H1 (cell line): ENCODE measurements around the gene ETNK1. TPM values are rescaled to one million over a fixed set of nuclear protein-coding genes. Genes with fewer than 3 reads are reported as not detected.

ENCODE experiments used
- CTCF ChIA-PET: fragments of 300-600 bp; sonication (Branson Sonifier 250); formaldehyde crosslinking; loops from one replicate; lab custom pipeline; 2021; ENCODE audit not compliant: partially characterized antibody; lab: Charles Lee
- POLR2A ChIA-PET: fragments of 300-600 bp; sonication (Branson Sonifier 250); formaldehyde crosslinking; loops from one replicate; lab custom pipeline; 2021; ENCODE audit warnings: inconsistent platforms; ENCODE audit not compliant: partially characterized antibody; lab: Charles Lee
- DNase-seq, 2 experiments: peaks; one replicate each; pipeline versions ENCODE4 v3.0.0 to v3.0.0-alpha.2; 2010 to 2022; ENCODE audit warnings: low spot score in 2 of 2, low read depth in 1 of 2, mixed read lengths in 1 of 2
- FAIRE-seq: peaks from 2 replicates; lab custom pipeline; 2011; peaks lifted over from hg19 to GRCh38; lab: Jason Lieb, UNC
- H2AFZ ChIP-seq: 2 replicates; pipeline ENCODE4 v1.8.1; 2012; ENCODE audit warnings: low read length, inconsistent platforms
- H2AK5ac ChIP-seq: 2 replicates; pipeline ENCODE4 v1.6.1; 2013; ENCODE audit warnings: low read depth, low read length
- H2BK120ac ChIP-seq: replicated peaks from 2 replicates; pipeline ENCODE3; 2013; ENCODE audit warnings: low read depth, low read length, inconsistent platforms
- H2BK12ac ChIP-seq: 2 replicates; pipeline ENCODE4 v1.6.1; 2013; ENCODE audit warnings: low read depth, low read length
- H2BK15ac ChIP-seq: 2 replicates; pipeline ENCODE4 v1.6.1; 2013; ENCODE audit warnings: low read length
- H2BK20ac ChIP-seq: 2 replicates; pipeline ENCODE4 v1.6.1; 2013; ENCODE audit warnings: low read length
- H2BK5ac ChIP-seq: 2 replicates; pipeline ENCODE4 v1.6.1; 2013; ENCODE audit warnings: low read depth, low read length
- H3K14ac ChIP-seq: 2 replicates; pipeline ENCODE4 v1.6.1; 2013; ENCODE audit warnings: inconsistent platforms; ENCODE audit not compliant: insufficient read length
- H3K18ac ChIP-seq: 2 replicates; pipeline ENCODE4 v1.6.1; 2013; ENCODE audit warnings: low read length; ENCODE audit errors: extremely low read depth
- H3K23ac ChIP-seq: 2 replicates; pipeline ENCODE4 v1.6.1; 2013; ENCODE audit warnings: inconsistent platforms; ENCODE audit not compliant: insufficient read length
- H3K23me2 ChIP-seq: 2 replicates; pipeline ENCODE4 v1.6.1; 2013; ENCODE audit warnings: low read depth, low read length
- H3K27ac ChIP-seq: 2 replicates; pipeline ENCODE4 v1.6.1; 2011; ENCODE audit warnings: low read depth, low read length, inconsistent platforms
- H3K27me3 ChIP-seq, 4 experiments: replicated peaks in 1 of 4; 1 replicate in 1 of 4; 2 replicates in 3 of 4; pipeline versions ENCODE4 v1.6.1 to v1.8.1; 2011 to 2013; ENCODE audit warnings: low read length in 3 of 4, mild to moderate bottlenecking in 3 of 4, inconsistent platforms in 2 of 4, mixed read lengths in 2 of 4, moderate library complexity in 1 of 4; ENCODE audit not compliant: control insufficient read depth in 3 of 4, insufficient read depth in 3 of 4; ENCODE audit errors: extremely low read depth in 1 of 4
- H3K36me3 ChIP-seq, 4 experiments: 2 replicates each; pipeline versions ENCODE4 v1.6.1 to v1.8.1; 2011 to 2013; ENCODE audit warnings: mild to moderate bottlenecking in 4 of 4, low read length in 3 of 4, moderate library complexity in 2 of 4, control low read depth in 1 of 4, inconsistent platforms in 1 of 4; ENCODE audit not compliant: insufficient read depth in 4 of 4, control insufficient read depth in 2 of 4
- H3K4ac ChIP-seq: replicated peaks from 2 replicates; pipeline ENCODE3; 2013; ENCODE audit warnings: low read length, low read depth, mixed read lengths, inconsistent platforms; ENCODE audit not compliant: insufficient read length
- H3K4me1 ChIP-seq, 4 experiments: replicated peaks in 1 of 4; 1 replicate in 1 of 4; 2 replicates in 3 of 4; pipeline versions ENCODE4 v1.6.1 to v1.8.1; 2011 to 2013; ENCODE audit warnings: low read length in 3 of 4, inconsistent platforms in 2 of 4, mixed read lengths in 1 of 4; ENCODE audit not compliant: insufficient read depth in 4 of 4, control insufficient read depth in 3 of 4
- H3K4me2 ChIP-seq, 2 experiments: 2 replicates each; pipeline versions ENCODE4 v1.6.1 to v1.8.1; 2011 to 2013; ENCODE audit warnings: low read depth in 2 of 2, low read length in 2 of 2, control low read depth in 1 of 2, inconsistent platforms in 1 of 2, mild to moderate bottlenecking in 1 of 2; ENCODE audit not compliant: insufficient read depth in 1 of 2
- H3K4me3 ChIP-seq, 4 experiments: fragments of 200-600, 300-600 bp in 1 of 4; sonication (generic), shearing (Covaris generic), sonication (Bioruptor Twin) in 1 of 4; 2 replicates each; pipeline versions ENCODE4 v1.5.1 to v1.8.1; 2011 to 2016; ENCODE audit warnings: low read length in 4 of 4, low read depth in 3 of 4, control low read depth in 2 of 4, inconsistent platforms in 2 of 4, mild to moderate bottlenecking in 2 of 4, mixed read lengths in 1 of 4, moderate library complexity in 1 of 4; ENCODE audit not compliant: insufficient read depth in 2 of 4; ENCODE audit errors: extremely low read depth in 1 of 4
- H3K56ac ChIP-seq: replicated peaks from 2 replicates; pipeline ENCODE3; 2013; ENCODE audit warnings: low read depth, mild to moderate bottlenecking, mixed read lengths, low read length, inconsistent platforms; ENCODE audit not compliant: insufficient read length
- H3K79me1 ChIP-seq: 2 replicates; pipeline ENCODE4 v1.6.1; 2013; ENCODE audit warnings: low read depth, low read length, control low read depth
- H3K79me2 ChIP-seq, 2 experiments: 2 replicates each; pipeline versions ENCODE4 v1.6.1 to v1.8.1; 2012 to 2013; ENCODE audit warnings: low read length in 2 of 2, mild to moderate bottlenecking in 2 of 2, inconsistent platforms in 1 of 2; ENCODE audit not compliant: insufficient read depth in 2 of 2, control insufficient read depth in 1 of 2
- H3K9ac ChIP-seq, 4 experiments: replicated peaks in 1 of 4; 1 replicate in 1 of 4; 2 replicates in 3 of 4; pipeline versions ENCODE4 v1.6.1 to v1.8.1; 2011 to 2013; ENCODE audit warnings: low read depth in 3 of 4, low read length in 3 of 4, control low read depth in 2 of 4, mild to moderate bottlenecking in 2 of 4, moderate library complexity in 2 of 4, inconsistent platforms in 1 of 4; ENCODE audit errors: extremely low read depth in 1 of 4
- H3K9me3 ChIP-seq, 2 experiments: 2 replicates each; pipeline versions ENCODE4 v1.6.1 to v1.8.1; 2012 to 2013; ENCODE audit warnings: mild to moderate bottlenecking in 2 of 2, moderate library complexity in 2 of 2, control low read depth in 1 of 2, inconsistent platforms in 1 of 2, low read depth in 1 of 2, low read length in 1 of 2, mixed read lengths in 1 of 2; ENCODE audit not compliant: insufficient read depth in 2 of 2
- H4K20me1 ChIP-seq, 2 experiments: replicated peaks in 1 of 2; 2 replicates each; pipeline versions ENCODE3 to v1.8.1; 2011 to 2013; ENCODE audit warnings: inconsistent platforms in 2 of 2, low read length in 2 of 2, mild to moderate bottlenecking in 1 of 2; ENCODE audit not compliant: insufficient read depth in 2 of 2, control insufficient read depth in 1 of 2
- H4K5ac ChIP-seq: 2 replicates; pipeline ENCODE4 v1.6.1; 2013; ENCODE audit warnings: low read length, low read depth, mixed read lengths, inconsistent platforms; ENCODE audit not compliant: insufficient read length
- H4K8ac ChIP-seq: 2 replicates; pipeline ENCODE4 v1.8.0; 2013; ENCODE audit warnings: mild to moderate bottlenecking, moderate library complexity, low read length, inconsistent platforms; ENCODE audit not compliant: insufficient read depth; ENCODE audit errors: extremely low read depth
- H4K91ac ChIP-seq: replicated peaks from 2 replicates; pipeline ENCODE3; 2013; ENCODE audit warnings: low read length, mixed read lengths, inconsistent platforms; ENCODE audit not compliant: insufficient read length
- WGBS, 2 experiments: shearing (Covaris generic) in 1 of 2; methylation state at CpG; one replicate each; pipeline versions ENCODE4 v1.1.6 to v1.1.7; 2013 to 2015; ENCODE audit warnings: low lambda C conversion rate in 2 of 2, mixed read lengths in 2 of 2, inconsistent platforms in 1 of 2, low coverage in 1 of 2, missing lambda C conversion rate in 1 of 2; ENCODE audit not compliant: insufficient replicate concordance in 2 of 2, insufficient coverage in 1 of 2, insufficient read length in 1 of 2; ENCODE audit errors: extremely low coverage in 1 of 2, missing lambda C conversion rate in 1 of 2; 5-methylcytosine and 5-hydroxymethylcytosine counted together
- polyA plus RNA-seq, 7 experiments: library from polyadenylated mRNA; depleted of rRNA in 3 of 7; stranded (reverse) in 5 of 7; unstranded in 2 of 7; fragments of >200 nt in 5 of 7; fragments of 200-250 nt in 2 of 7; gene quantifications; 1 replicate in 5 of 7; 2 replicates in 1 of 7; 4 replicates in 1 of 7; pipeline versions ENCODE4 v1.2.1 to v1.2.3, GENCODE V29; 2011 to 2013; ENCODE audit warnings: missing spikeins in 2 of 7, mixed read lengths in 2 of 7
- total RNA-seq: library from RNA; stranded (reverse); fragmentation: NEBNext Ultra II Directional; extraction: Animal tissue kit (Norgen Biotek cat#: 25700); gene quantifications from 2 replicates; pipeline ENCODE4 v1.2.1, GENCODE V29; 2021

The ETNK1 gene
- total and polyA plus RNA-seq, 2 of the 8 experiments (the other 6 are each of a cell fraction or from before 2014, with no cell fraction given) = 11.6 to 82.7 TPM

DNA sequence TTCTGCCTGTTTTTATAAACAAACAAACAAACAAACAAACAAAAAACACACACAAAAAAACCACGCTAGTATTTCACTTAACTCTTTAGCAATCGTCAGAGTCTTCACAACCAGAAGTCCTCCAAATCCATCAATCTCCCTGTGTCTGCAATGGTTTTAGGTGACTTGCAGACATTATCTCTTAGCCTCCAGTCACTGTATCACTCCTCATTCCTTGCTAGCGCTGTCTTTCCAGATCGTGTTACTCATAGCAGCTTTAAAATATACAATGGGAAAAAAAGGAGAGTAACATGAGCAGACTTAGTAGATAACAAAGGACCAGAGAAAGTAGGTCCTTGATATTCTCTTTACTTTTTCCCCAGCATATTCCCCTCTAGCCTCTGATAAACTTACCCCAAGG lies 15.5 kb upstream of the ETNK1 start:
- H3K4me3 ChIP-seq = no peak overlapping the region
- H4K20me1 ChIP-seq = no peaks in the 10 kb centered on the region
- POLR2A ChIA-PET = no interaction called here
- peak overlapping the region; percentile 29 for H2AFZ ChIP-seq
- H4K8ac ChIP-seq = no peak overlapping the region
- H3K4me2 ChIP-seq = no peak overlapping the region
- 90 to 100% methylated on average over 1 to 4 of the region's 4 CpGs for WGBS, 2 experiments
- H3K27ac ChIP-seq = no peak overlapping the region
- peaks cover 4 to 5% of the 10 kb centered on the region in 2 experiments; a peak in 3 of 4 replicates for H3K9me3 ChIP-seq
- H3K23me2 ChIP-seq = no peaks in the 10 kb centered on the region
- no peak overlapping the region for H2AK5ac ChIP-seq
- H2BK5ac ChIP-seq = no peak overlapping the region
- no peak overlapping the region for H3K14ac ChIP-seq
- no peak overlapping the region for H4K91ac ChIP-seq
- no peak overlapping the region for H2BK15ac ChIP-seq
- no peaks in the 10 kb centered on the region for H3K27me3 ChIP-seq
- no peak overlapping the region for H4K5ac ChIP-seq
- no peaks in the 10 kb centered on the region for H3K4me1 ChIP-seq
- CTCF ChIA-PET = interaction anchor here (1.0 kb wide), 1 partner anchor 25 kb away, joined by 3 read pairs; no protein-coding TSS in a partner anchor
- H3K79me1 ChIP-seq = no peaks in the 10 kb centered on the region
- no peak overlapping the region for H2BK120ac ChIP-seq
- FAIRE-seq = no peak
- no peak overlapping the region for H3K18ac ChIP-seq
- H2BK20ac ChIP-seq = no peak overlapping the region
- no peak overlapping the region for H3K9ac ChIP-seq
- no peak overlapping the region for H2BK12ac ChIP-seq
- H3K79me2 ChIP-seq = no peaks in the 10 kb centered on the region
- H3K56ac ChIP-seq = no peak overlapping the region
- no peak overlapping the region for H3K23ac ChIP-seq
- no peak for DNase-seq
- H3K4ac ChIP-seq = no peak overlapping the region
- H3K36me3 ChIP-seq = no peaks in the 10 kb centered on the region
